ENCODE data around the gene GATD1.

The GATD1 gene

GRCh38 chr11:777288-778255 lies at the start of gene GATD1:
TSS of gene GATD1 (minus strand) at chr11:777487. CDS start at chr11:777462, 25 bp downstream.
- peak; percentile 78 to 95 for DNase-seq

- DNase-seq: no peak
Observed at GRCh38 chr11:826836-827145, 49.5 kb upstream of the GATD1 start.

GRCh38 chr11:826227-826621 lies 48.9 kb upstream of the GATD1 start:
- no peak for DNase-seq

- no peak for DNase-seq
Observed at GRCh38 chr11:825366-826226, 48.3 kb upstream of the GATD1 start.

GRCh38 chr11:824942-825341 lies 47.7 kb upstream of the GATD1 start:
- DNase-seq: no peak

GRCh38 chr11:824292-824880 lies 47.1 kb upstream of the GATD1 start:
- no peak for DNase-seq

GRCh38 chr11:823441-824291 lies 46.4 kb upstream of the GATD1 start:
- DNase-seq: no peak

- DNase-seq: no peak
Observed at GRCh38 chr11:821512-822371, 44.5 kb upstream of the GATD1 start.

- DNase-seq: no peak
Observed at GRCh38 chr11:820655-821511, 43.6 kb upstream of the GATD1 start.

GRCh38 chr11:819943-820649 lies 42.8 kb upstream of the GATD1 start:
- DNase-seq: peak; percentile 34 to 65

- DNase-seq: peak; percentile 71 to 94
Observed at GRCh38 chr11:819129-819931, 42.0 kb upstream of the GATD1 start.

- DNase-seq: no peak
Observed at GRCh38 chr11:818396-819128, 41.3 kb upstream of the GATD1 start, which contains the start of gene PNPLA2. TSS of gene PNPLA2 (plus strand) at chr11:818914. CDS start at chr11:819719, 805 bp downstream.

GRCh38 chr11:816433-816779 lies 39.1 kb upstream of the GATD1 start:
- no peak for DNase-seq

- DNase-seq: no peak
Observed at GRCh38 chr11:815675-816432, 38.6 kb upstream of the GATD1 start.

GRCh38 chr11:813456-814096 lies 36.3 kb upstream of the GATD1 start:
- DNase-seq: no peak

- no peak for DNase-seq
Observed at GRCh38 chr11:813072-813455, 35.8 kb upstream of the GATD1 start.

- DNase-seq: no peak
Observed at GRCh38 chr11:812390-812789, 35.1 kb upstream of the GATD1 start.

All from NCI-H446 (cell line).